ENCODE data around the gene VPS11.

Gene VPS11

GRCh38 chr11:119116601-119117000, 49.0 kb downstream of the VPS11 start:
- Histone ChIP-seq H3K4me3 (ENCODE audit: low read length) (no peak overlapping the region), H3K36me3 (ENCODE audit: insufficient read depth, low read length) (no peaks in the 10 kb centered on the region; the same call in 1 of the 2 replicates), H3K9ac (ENCODE audit: low read depth, low read length) (no peak overlapping the region), H3K27ac (ENCODE audit: low read depth, low read length) (no peak overlapping the region), H3K9me3 (ENCODE audit: insufficient read depth, low read depth, low read length) (no peaks in the 10 kb centered on the region), H3K4me1 (ENCODE audit: insufficient read depth, low read length) (peaks cover 3% of the 10 kb centered on the region; the same call in 1 of the 2 replicates), H3K27me3 (ENCODE audit: insufficient read depth, low read length) (no peaks in the 10 kb centered on the region)
- 83% methylated on average over 5 of the region's 5 CpGs for WGBS

DNA sequence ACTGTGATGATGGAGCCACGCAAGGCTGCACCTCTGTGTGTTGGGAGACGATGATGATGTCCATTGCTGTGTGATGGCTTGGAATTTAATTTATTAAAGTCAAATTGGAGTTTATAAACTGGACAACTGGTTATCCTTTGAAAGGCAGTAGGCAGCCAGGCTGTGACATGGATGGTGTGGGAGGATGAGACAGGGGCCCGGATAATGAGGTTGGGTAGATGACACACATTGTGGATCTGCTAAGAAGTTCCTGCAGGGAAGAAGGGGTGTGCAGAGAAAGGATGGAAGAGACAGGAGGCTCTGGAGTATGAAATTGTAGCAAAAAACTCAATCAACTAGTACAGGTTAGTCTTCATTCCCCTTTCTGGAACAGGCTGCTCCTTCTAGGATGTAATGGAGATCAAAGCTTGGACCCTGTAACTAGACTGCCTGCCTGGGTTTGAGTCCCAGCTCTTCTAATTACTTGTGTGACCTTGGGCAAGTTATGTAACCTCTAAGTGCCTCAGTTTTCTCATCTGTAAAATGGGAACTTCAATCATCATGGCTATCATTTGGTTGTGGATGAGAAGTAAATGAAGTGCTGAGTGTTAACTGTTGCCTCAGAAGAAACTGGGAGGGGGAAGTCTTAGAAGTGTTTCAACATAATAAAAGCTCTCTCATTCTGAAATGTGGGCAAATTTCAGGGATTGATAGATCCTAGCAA, 49.5 kb downstream of the VPS11 start:
- H3K9me3 ChIP-seq (ENCODE audit: insufficient read depth, low read depth, low read length): no peaks in the 10 kb centered on the region
- no peak overlapping the region for H3K9ac ChIP-seq (ENCODE audit: low read depth, low read length)
- no peak overlapping the region for H3K27ac ChIP-seq (ENCODE audit: low read depth, low read length)
- H3K27me3 ChIP-seq (ENCODE audit: insufficient read depth, low read length): no peaks in the 10 kb centered on the region
- WGBS: 88% methylated on average over 3 of the region's 3 CpGs
- peaks cover 4% of the 10 kb centered on the region; the same call in 1 of the 2 replicates for H3K4me1 ChIP-seq (ENCODE audit: insufficient read depth, low read length)
- no peak overlapping the region for H3K4me3 ChIP-seq (ENCODE audit: low read length)
- no peaks in the 10 kb centered on the region; the same call in 1 of the 2 replicates for H3K36me3 ChIP-seq (ENCODE audit: insufficient read depth, low read length)

- H3K4me3 ChIP-seq (ENCODE audit: low read length): no peak overlapping the region
- WGBS: 88% methylated on average over 4 of the region's 5 CpGs
- no peaks in the 10 kb centered on the region; the same call in 1 of the 2 replicates for H3K36me3 ChIP-seq (ENCODE audit: insufficient read depth, low read length)
- no peak overlapping the region for H3K9ac ChIP-seq (ENCODE audit: low read depth, low read length)
- no peak overlapping the region for H3K27ac ChIP-seq (ENCODE audit: low read depth, low read length)
- no peaks in the 10 kb centered on the region for H3K9me3 ChIP-seq (ENCODE audit: insufficient read depth, low read depth, low read length)
- peaks cover 8% of the 10 kb centered on the region; the same call in 1 of the 2 replicates for H3K4me1 ChIP-seq (ENCODE audit: insufficient read depth, low read length)
- no peaks in the 10 kb centered on the region for H3K27me3 ChIP-seq (ENCODE audit: insufficient read depth, low read length)
Measured at GRCh38 chr11:119118227-119118626, 50.6 kb downstream of the VPS11 start.

DNA sequence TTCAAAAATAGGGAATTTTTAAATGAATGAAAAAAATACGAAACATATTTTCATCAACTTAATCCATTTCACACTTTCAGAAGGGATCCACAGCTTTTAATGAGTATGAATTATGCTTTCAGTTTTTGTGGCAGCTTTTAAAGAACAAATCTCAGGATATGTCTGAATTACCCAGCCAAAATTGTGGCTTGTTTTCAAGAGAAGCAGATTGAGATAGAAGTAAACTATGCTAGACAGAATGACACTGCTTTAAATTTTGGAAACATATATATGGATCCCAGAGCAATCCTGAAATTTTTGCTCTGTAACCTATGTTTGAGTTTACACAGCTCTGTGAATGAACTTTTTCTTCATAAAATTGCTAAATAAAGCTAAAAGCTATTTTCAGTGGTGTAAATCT, 51.3 kb downstream of the VPS11 start:
- WGBS: no CpG with 5 or more reads among the region's 1 CpG
- no peak overlapping the region for H3K27ac ChIP-seq (ENCODE audit: low read depth, low read length)

GRCh38 chr11:119120639-119121007, 53.0 kb downstream of the VPS11 start:
- no peak overlapping the region; the same call in 1 of the 2 replicates for H3K27ac ChIP-seq (ENCODE audit: low read depth, low read length)
- H3K9me3 ChIP-seq (ENCODE audit: insufficient read depth, low read depth, low read length): no peaks in the 10 kb centered on the region
- peaks cover 10% of the 10 kb centered on the region for H3K36me3 ChIP-seq (ENCODE audit: insufficient read depth, low read length)
- H3K9ac ChIP-seq (ENCODE audit: low read depth, low read length): peak overlapping the region; percentile 76
- peaks cover 4% of the 10 kb centered on the region; the same call in 1 of the 2 replicates for H3K4me1 ChIP-seq (ENCODE audit: insufficient read depth, low read length)
- H3K4me3 ChIP-seq (ENCODE audit: low read length): peak overlapping the region; percentile 65
- WGBS: 62% methylated on average over 5 of the region's 5 CpGs
- no peaks in the 10 kb centered on the region for H3K27me3 ChIP-seq (ENCODE audit: insufficient read depth, low read length)

More for the DNA sequence above, 51.3 kb downstream of the VPS11 start:
- peaks cover 4% of the 10 kb centered on the region; the same call in 1 of the 2 replicates for H3K4me1 ChIP-seq (ENCODE audit: insufficient read depth, low read length)
- H3K27me3 ChIP-seq (ENCODE audit: insufficient read depth, low read length): no peaks in the 10 kb centered on the region
- no peaks in the 10 kb centered on the region for H3K9me3 ChIP-seq (ENCODE audit: insufficient read depth, low read depth, low read length)
- no peak overlapping the region for H3K9ac ChIP-seq (ENCODE audit: low read depth, low read length)
- peaks cover 3% of the 10 kb centered on the region for H3K36me3 ChIP-seq (ENCODE audit: insufficient read depth, low read length)
- no peak overlapping the region for H3K4me3 ChIP-seq (ENCODE audit: low read length)

- WGBS: under 1% methylated on average over 53 of the region's 54 CpGs
- no peaks in the 10 kb centered on the region for H3K9me3 ChIP-seq (ENCODE audit: insufficient read depth, low read depth, low read length)
- peaks cover 10% of the 10 kb centered on the region for H3K36me3 ChIP-seq (ENCODE audit: insufficient read depth, low read length)
- H3K27ac ChIP-seq (ENCODE audit: low read depth, low read length): peak within 1 kb of the TSS; percentile 48
- H3K9ac ChIP-seq (ENCODE audit: low read depth, low read length): peak within 1 kb of the TSS; percentile 88
- H3K4me1 ChIP-seq (ENCODE audit: insufficient read depth, low read length): peaks cover 4% of the 10 kb centered on the region; the same call in 1 of the 2 replicates
- H3K4me3 ChIP-seq (ENCODE audit: low read length): peak within 1 kb of the TSS; percentile 97
- no peaks in the 10 kb centered on the region for H3K27me3 ChIP-seq (ENCODE audit: insufficient read depth, low read length)
Measured at GRCh38 chr11:119121008-119121810, 53.6 kb downstream of the VPS11 start, which contains the start of gene HINFP. TSS of gene HINFP (plus strand) at chr11:119121580. CDS start at chr11:119126945, 5,365 bp downstream.

- Histone ChIP-seq H3K9me3 (ENCODE audit: insufficient read depth, low read depth, low read length) (no peaks in the 10 kb centered on the region), H3K27ac (ENCODE audit: low read depth, low read length) (peak overlapping the region; percentile 48; the same call in 1 of the 2 replicates), H3K27me3 (ENCODE audit: insufficient read depth, low read length) (no peaks in the 10 kb centered on the region), H3K36me3 (ENCODE audit: insufficient read depth, low read length) (peaks cover 11% of the 10 kb centered on the region), H3K4me1 (ENCODE audit: insufficient read depth, low read length) (peaks cover 4% of the 10 kb centered on the region; the same call in 1 of the 2 replicates), H3K9ac (ENCODE audit: low read depth, low read length) (peak overlapping the region; percentile 88), H3K4me3 (ENCODE audit: low read length) (peak overlapping the region; percentile 97)
- WGBS: under 1% methylated on average over 20 of the region's 20 CpGs
Measured at GRCh38 chr11:119121811-119122124, 54.1 kb downstream of the VPS11 start.

DNA sequence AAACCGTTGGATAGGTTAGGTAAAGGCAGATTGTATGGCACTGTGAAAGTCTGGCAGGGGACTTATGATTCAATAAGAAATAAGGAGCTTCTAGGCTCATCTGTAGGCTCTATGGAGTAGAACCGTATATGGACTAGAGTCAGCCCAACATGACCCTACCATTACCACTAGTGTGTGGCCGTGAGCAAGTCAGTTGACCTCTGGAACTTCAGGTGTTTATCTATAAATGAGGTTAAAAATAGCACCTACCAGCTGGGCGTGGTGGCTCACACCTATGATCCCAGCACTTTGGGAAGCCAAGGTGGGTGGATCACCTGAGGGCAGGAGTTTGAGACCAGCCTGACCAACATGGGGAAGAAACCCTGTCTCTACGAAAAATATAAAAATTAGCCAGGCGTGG, 58.2 kb downstream of the VPS11 start:
- no peaks in the 10 kb centered on the region for H3K9me3 ChIP-seq (ENCODE audit: insufficient read depth, low read depth, low read length)
- WGBS: 93% methylated on average over 6 of the region's 6 CpGs
- no peaks in the 10 kb centered on the region for H3K27me3 ChIP-seq (ENCODE audit: insufficient read depth, low read length)
- H3K36me3 ChIP-seq (ENCODE audit: insufficient read depth, low read length): peaks cover 37% of the 10 kb centered on the region
- H3K27ac ChIP-seq (ENCODE audit: low read depth, low read length): no peak overlapping the region
- no peak overlapping the region for H3K9ac ChIP-seq (ENCODE audit: low read depth, low read length)
- H3K4me3 ChIP-seq (ENCODE audit: low read length): no peak overlapping the region
- peaks cover 4% of the 10 kb centered on the region; the same call in 1 of the 2 replicates for H3K4me1 ChIP-seq (ENCODE audit: insufficient read depth, low read length)

- Histone ChIP-seq H3K36me3 (ENCODE audit: insufficient read depth, low read length) (peaks cover 45% of the 10 kb centered on the region), H3K4me1 (ENCODE audit: insufficient read depth, low read length) (peaks cover 4% of the 10 kb centered on the region; the same call in 1 of the 2 replicates), H3K27me3 (ENCODE audit: insufficient read depth, low read length) (no peaks in the 10 kb centered on the region), H3K27ac (ENCODE audit: low read depth, low read length) (no peak overlapping the region), H3K9ac (ENCODE audit: low read depth, low read length) (no peak overlapping the region), H3K9me3 (ENCODE audit: insufficient read depth, low read depth, low read length) (no peaks in the 10 kb centered on the region), H3K4me3 (ENCODE audit: low read length) (no peak overlapping the region)
- 94% methylated on average over 4 of the region's 5 CpGs for WGBS
Measured at GRCh38 chr11:119126675-119127268, 59.2 kb downstream of the VPS11 start.

- 95% methylated on average over 3 of the region's 3 CpGs for WGBS
- H3K36me3 ChIP-seq (ENCODE audit: insufficient read depth, low read length): peaks cover 66% of the 10 kb centered on the region
- 0 out of 2 replicates have a peak overlapping the region, but pooled peaks have one; percentile 11 for H3K9ac ChIP-seq (ENCODE audit: low read depth, low read length)
- no peaks in the 10 kb centered on the region for H3K27me3 ChIP-seq (ENCODE audit: insufficient read depth, low read length)
- H3K27ac ChIP-seq (ENCODE audit: low read depth, low read length): no peak overlapping the region
- no peak overlapping the region for H3K4me3 ChIP-seq (ENCODE audit: low read length)
- H3K4me1 ChIP-seq (ENCODE audit: insufficient read depth, low read length): no peaks in the 10 kb centered on the region
- H3K9me3 ChIP-seq (ENCODE audit: insufficient read depth, low read depth, low read length): no peaks in the 10 kb centered on the region
Measured at GRCh38 chr11:119130662-119131061, 63.0 kb downstream of the VPS11 start.
